SK-N-MC (cell line): Measurements from ENCODE around the gene PCLO.

Source experiments
- EZH2 ChIP-seq: fragments of 200-600 bp; sonication (generic); IDR thresholded peaks from one replicate; pipeline ENCODE4 v1.6.1; 2017; ENCODE audit warnings: antibody characterized with exemption
- POLR2AphosphoS5 ChIP-seq: IDR thresholded peaks from 2 replicates; pipeline ENCODE4 v1.6.1; 2012; ENCODE audit warnings: mild to moderate bottlenecking, low read depth, low read length, borderline replicate concordance

DNA sequence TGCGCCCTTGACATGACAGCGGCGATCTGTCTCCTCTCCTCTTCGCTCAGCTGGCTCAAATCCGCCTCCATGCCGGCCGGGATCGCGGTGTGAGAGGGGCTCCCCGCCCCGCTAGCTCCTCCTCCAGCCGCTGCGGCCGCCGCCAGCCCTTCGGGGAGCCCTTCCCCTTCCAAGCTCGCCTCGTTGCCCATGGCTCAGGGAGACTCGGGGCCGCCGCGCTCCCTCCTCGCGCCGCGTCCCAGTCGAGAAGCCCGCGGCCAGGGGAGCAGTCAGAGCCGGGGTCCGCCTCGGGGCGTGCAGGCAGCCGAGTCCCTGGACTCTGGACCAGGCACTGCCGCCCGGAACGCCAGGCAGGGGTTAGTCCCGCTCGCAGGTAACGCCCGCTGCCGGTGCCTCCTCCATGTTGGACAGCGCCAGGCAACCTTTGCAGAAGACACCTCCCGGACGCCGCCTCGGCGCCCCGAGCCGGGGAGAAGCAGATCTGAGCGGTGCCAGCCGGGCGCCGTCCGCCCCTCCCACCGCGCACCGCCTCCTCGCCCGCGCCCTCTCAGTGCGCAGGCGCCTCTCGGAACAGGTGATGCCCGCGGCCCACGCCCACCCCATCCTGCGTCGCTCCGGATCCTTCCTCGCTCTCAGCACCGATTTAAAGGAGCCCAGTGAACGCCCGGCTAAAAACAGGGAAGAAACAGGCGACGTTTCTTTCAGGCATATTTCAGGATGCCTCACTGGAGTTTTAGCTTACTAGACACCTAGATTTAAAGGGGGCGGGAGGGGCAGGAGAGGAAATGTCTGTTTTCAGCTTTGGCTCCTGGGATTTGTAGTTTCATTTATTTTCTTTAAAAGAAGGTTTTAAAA, at the start of gene PCLO:
- TF ChIP-seq POLR2AphosphoS5 (no peak; the same call in 1 of the 2 replicates), EZH2 (no peak)
